ENCODE measurements around the gene LPAR5.
A peak's percentile ranks its signal among the peaks of the same experiment; 100 is the strongest.

The LPAR5 gene

GRCh38 chr12:6615802-6616201 lies 20.0 kb downstream of the LPAR5 start (continued):
- TF ChIP-seq ZNF155 (tag by site-specific recombination; IDR thresholded peaks at IDR 0.05) (no peak), ZSCAN4 (tag by site-specific recombination; IDR thresholded peaks at IDR 0.05) (no peak), ZNF335 (tag by site-specific recombination; conservative IDR thresholded peaks at IDR 0.05) (peak; percentile 16; the same call in 1 of the 2 replicates), ZNF513 (tag by site-specific recombination; IDR thresholded peaks at IDR 0.05) (no peak), ZFP69B (tag by site-specific recombination; IDR thresholded peaks at IDR 0.05) (peak; percentile 62; the same call in 1 of the 2 replicates), ZSCAN16 (tag by site-specific recombination; IDR thresholded peaks at IDR 0.05) (no peak), SP2 (tag by site-specific recombination; IDR thresholded peaks at IDR 0.05) (peak; percentile 42), TRIM28 (IDR thresholded peaks at IDR 0.05; ENCODE audit: borderline replicate concordance, low read length) (no peak)

GRCh38 chr12:6614513-6615172 lies 21.1 kb downstream of the LPAR5 start:
- no peak overlapping the region for H3K4me3 ChIP-seq (ENCODE audit: low read depth, low read length)
- H3K36me3 ChIP-seq (ENCODE audit: control insufficient read depth in 2 of 2, insufficient read depth in 1 of 2, low read length in 2 of 2) = no peaks in the 10 kb centered on the region
- H3K27ac ChIP-seq (ENCODE audit: extremely low read depth, low read depth, low read length) = peak overlapping the region; percentile 79
- CTCF ChIA-PET = interaction anchor here (0.6 to 2.0 kb wide), 10 partner anchors 14 to 496 kb away, joined by 3 to 8 read pairs (median 3); partner anchors contain the start of gene MLF2
- H3K4me1 ChIP-seq (ENCODE audit: control insufficient read depth, insufficient read depth, low read length) = peaks cover 14% of the 10 kb centered on the region
- POLR2A ChIA-PET = interaction anchor here (0.5 to 2.6 kb wide), 11 partner anchors 14 to 278 kb away, joined by 3 to 30 read pairs (median 5); partner anchors contain the start of genes COPS7A, GAPDH, MLF2 and PTMS
- H3K9me3 ChIP-seq (ENCODE audit: control insufficient read depth, insufficient read depth, low read depth, low read length) = no peaks in the 10 kb centered on the region
- TF ChIP-seq IKZF3 (tag by site-specific recombination; IDR thresholded peaks at IDR 0.05) = 0 out of 2 replicates have a peak, but pooled peaks have one; percentile 35
- no peak for TF ChIP-seq ZNF837 (tag by site-specific recombination; IDR thresholded peaks at IDR 0.05)

GRCh38 chr12:6613776-6614512 lies 21.8 kb downstream of the LPAR5 start:
- H3K9me3 ChIP-seq (ENCODE audit: control insufficient read depth, insufficient read depth, low read depth, low read length) = no peaks in the 10 kb centered on the region
- H3K36me3 ChIP-seq (ENCODE audit: control insufficient read depth in 2 of 2, insufficient read depth in 1 of 2, low read length in 2 of 2) = no peaks in the 10 kb centered on the region
- no peak overlapping the region for H3K4me3 ChIP-seq (ENCODE audit: low read depth, low read length)
- ChIA-PET CTCF (interaction anchor here (0.6 to 2.0 kb wide), 10 partner anchors 14 to 497 kb away, joined by 3 to 8 read pairs (median 4); no protein-coding TSS in a partner anchor), POLR2A (interaction anchor here (0.5 to 2.6 kb wide), 19 partner anchors 9 to 696 kb away, joined by 3 to 30 read pairs (median 5); partner anchors contain the start of genes CDCA3, COPS7A, GAPDH and MLF2)
- H3K27ac ChIP-seq (ENCODE audit: extremely low read depth, low read depth, low read length) = peak overlapping the region; percentile 79
- peaks cover 14% of the 10 kb centered on the region for H3K4me1 ChIP-seq (ENCODE audit: control insufficient read depth, insufficient read depth, low read length)
- peak; percentile 89 for TF ChIP-seq ZNF366 (tag by site-specific recombination; conservative IDR thresholded peaks at IDR 0.05)
- peak; percentile 72 for TF ChIP-seq INSM2 (tag by site-specific recombination; IDR thresholded peaks at IDR 0.05)
- TF ChIP-seq ZNF670 (tag by site-specific recombination; IDR thresholded peaks at IDR 0.05; ENCODE audit: low read depth) = no peak
- peak; percentile 56; the same call in 1 of the 2 replicates for TF ChIP-seq ZBTB21 (tag by site-specific recombination; IDR thresholded peaks at IDR 0.05)
- peak; percentile 65; the same call in 1 of the 2 replicates for TF ChIP-seq SCRT1 (tag by site-specific recombination; IDR thresholded peaks at IDR 0.05; ENCODE audit: borderline replicate concordance)
- TF ChIP-seq HOXC10 (CRISPR knock-in tag; IDR thresholded peaks at IDR 0.05) = no peak
- TF ChIP-seq ZNF404 (tag by site-specific recombination; IDR thresholded peaks at IDR 0.05) = no peak
- TF ChIP-seq ZNF324 (tag by site-specific recombination; IDR thresholded peaks at IDR 0.05) = peak; percentile 85
- TF ChIP-seq ZNF266 (tag by site-specific recombination; IDR thresholded peaks at IDR 0.05; ENCODE audit: low read depth) = no peak
- TF ChIP-seq ZNF423 (tag by site-specific recombination; IDR thresholded peaks at IDR 0.05) = peak; percentile 33; the same call in 1 of the 2 replicates
- TF ChIP-seq ZNF311 (tag by site-specific recombination; IDR thresholded peaks at IDR 0.05; ENCODE audit: borderline replicate concordance) = no peak
- TF ChIP-seq ZNF350 (tag by site-specific recombination; IDR thresholded peaks at IDR 0.05) = no peak
- TF ChIP-seq ZNF394 (tag by site-specific recombination; IDR thresholded peaks at IDR 0.05; ENCODE audit: borderline replicate concordance) = 0 out of 2 replicates have a peak, but pooled peaks have one; percentile 38
- TF ChIP-seq ZNF138 (tag by site-specific recombination; IDR thresholded peaks at IDR 0.05; ENCODE audit: borderline replicate concordance) = no peak
- TF ChIP-seq CTCF (tag by site-specific recombination; IDR thresholded peaks at IDR 0.05) = peak; percentile 87
- TF ChIP-seq ZNF239 (tag by site-specific recombination; IDR thresholded peaks at IDR 0.05) = no peak
